Endothelial cell of umbilical vein (primary cell): ENCODE data around the gene CDH22. TPM values are rescaled to one million over a fixed set of nuclear protein-coding genes. Genes with fewer than 3 reads are reported as not detected.

ENCODE experiments used
- BruUV-seq: library from RNA; stranded (reverse); fragments of 400-500 nt; replicated peaks from 2 replicates; lab custom pipeline; 2021; lab: Mats Ljungman, UMichigan
- CTCF ChIA-PET: fragments of 300-600, 350-600 bp; sonication (Branson Sonifier 250); formaldehyde crosslinking; loops from one replicate; lab custom pipeline; 2021; ENCODE audit warnings: antibody characterized with exemption, inconsistent platforms; lab: Charles Lee
- POLR2A ChIA-PET: fragments of 300-600, 350-600 bp; sonication (Branson Sonifier 250); formaldehyde crosslinking; loops from one replicate; lab custom pipeline; 2021; ENCODE audit warnings: antibody characterized with exemption, inconsistent platforms; lab: Charles Lee
- DNase-seq: peaks from one replicate; pipeline ENCODE4 v3.0.0-alpha.2; 2011; ENCODE audit warnings: low read depth, low spot score
- FAIRE-seq: peaks from 2 replicates; lab custom pipeline; 2011; peaks lifted over from hg19 to GRCh38; lab: Jason Lieb, UNC
- H2AFZ ChIP-seq: 2 replicates; pipeline ENCODE4 v1.6.0; 2012; ENCODE audit warnings: low read depth, low read length, control low read depth, inconsistent platforms
- H3K27ac ChIP-seq: 2 replicates; pipeline ENCODE4 v1.5.1; 2011; ENCODE audit warnings: low read depth, mild to moderate bottlenecking, control low read depth, low read length, moderate library complexity; ENCODE audit not compliant: insufficient read depth
- H3K27me3 ChIP-seq, 2 experiments: 2 replicates each; pipeline versions ENCODE4 v1.6.0 to v1.6.1; 2011; ENCODE audit warnings: low read length in 2 of 2, mixed read lengths in 1 of 2; ENCODE audit not compliant: control insufficient read depth in 2 of 2, insufficient read depth in 2 of 2
- H3K36me3 ChIP-seq, 2 experiments: 2 replicates in 1 of 2; 3 replicates in 1 of 2; pipeline ENCODE4 v1.5.1; 2011; ENCODE audit warnings: low read length in 2 of 2, mild to moderate bottlenecking in 1 of 2, moderate library complexity in 1 of 2; ENCODE audit not compliant: control insufficient read depth in 2 of 2, insufficient read depth in 2 of 2; ENCODE audit errors: extremely low read depth in 1 of 2
- H3K4me1 ChIP-seq: 3 replicates; pipeline ENCODE4 v1.5.1; 2011; ENCODE audit warnings: mild to moderate bottlenecking, low read length; ENCODE audit not compliant: control insufficient read depth, insufficient read depth; ENCODE audit errors: extremely low read depth
- H3K4me2 ChIP-seq: 2 replicates; pipeline ENCODE4 v1.6.1; 2011; ENCODE audit warnings: low read length, control low read depth, mixed read lengths; ENCODE audit not compliant: insufficient read depth
- H3K4me3 ChIP-seq, 3 experiments: fragments of 200-600 bp in 1 of 3; sonication (generic), shearing (Covaris generic) in 1 of 3; replicated peaks in 1 of 3; 2 replicates each; pipeline ENCODE4 v1.5.1; 2011 to 2016; ENCODE audit warnings: control low read depth in 3 of 3, low read length in 3 of 3, mild to moderate bottlenecking in 2 of 3, inconsistent platforms in 1 of 3, low read depth in 1 of 3, moderate library complexity in 1 of 3; ENCODE audit not compliant: insufficient read depth in 1 of 3
- H3K79me2 ChIP-seq: 2 replicates; pipeline ENCODE4 v1.6.0; 2012; ENCODE audit warnings: low read length, inconsistent platforms; ENCODE audit not compliant: control insufficient read depth, insufficient read depth
- H3K9ac ChIP-seq: replicated peaks from 2 replicates; pipeline ENCODE3; 2011; ENCODE audit warnings: low read length, control low read depth; ENCODE audit not compliant: insufficient read depth; ENCODE audit errors: extremely low read depth
- H3K9me1 ChIP-seq: replicated peaks from 3 replicates; pipeline ENCODE4 v1.6.0; 2011; ENCODE audit warnings: mild to moderate bottlenecking, low read length; ENCODE audit not compliant: control insufficient read depth, insufficient read depth; ENCODE audit errors: extremely low read depth
- H3K9me3 ChIP-seq: replicated peaks from 2 replicates; pipeline ENCODE4 v1.5.1; 2012; ENCODE audit warnings: low read length, inconsistent platforms; ENCODE audit not compliant: control insufficient read depth, insufficient read depth
- H4K20me1 ChIP-seq: replicated peaks from 2 replicates; pipeline ENCODE3; 2011; ENCODE audit warnings: mild to moderate bottlenecking, low read length; ENCODE audit not compliant: control insufficient read depth, insufficient read depth; ENCODE audit errors: extremely low read depth
- CTCF ChIP-seq, 2 donors: IDR thresholded peaks; 1 replicate in 1 of 2; 2 replicates in 1 of 2; pipeline ENCODE4 v1.5.1; 2011; ENCODE audit warnings: low read length in 2 of 2, mild to moderate bottlenecking in 2 of 2, moderate library complexity in 2 of 2, control low read depth in 1 of 2, inconsistent platforms in 1 of 2, low read depth in 1 of 2; ENCODE audit not compliant: insufficient read depth in 1 of 2; ENCODE audit errors: extremely low read depth in 1 of 2
- EZH2 ChIP-seq: IDR thresholded peaks from 2 replicates; pipeline ENCODE4 v1.6.1; 2012; ENCODE audit warnings: borderline replicate concordance, low read depth, mild to moderate bottlenecking, moderate library complexity, low read length, inconsistent platforms; ENCODE audit not compliant: severe bottlenecking
- FOS ChIP-seq: IDR thresholded peaks from 2 replicates; pipeline ENCODE4 v1.6.1; 2011; ENCODE audit warnings: mild to moderate bottlenecking, low read length, moderate library complexity, borderline replicate concordance; ENCODE audit not compliant: insufficient read depth
- GATA2 ChIP-seq: IDR thresholded peaks from 2 replicates; pipeline ENCODE4 v1.7.0; 2011; ENCODE audit warnings: low read depth, mild to moderate bottlenecking, moderate library complexity, mixed read lengths, low read length; ENCODE audit not compliant: insufficient read length, insufficient read depth
- JUN ChIP-seq: IDR thresholded peaks from 2 replicates; pipeline ENCODE4 v1.6.1; 2011; ENCODE audit warnings: borderline replicate concordance, low read depth; ENCODE audit not compliant: insufficient read length, insufficient read depth
- MAX ChIP-seq: IDR thresholded peaks from 2 replicates; pipeline ENCODE4 v1.6.1; 2011; ENCODE audit not compliant: insufficient read depth, insufficient read length
- MYC ChIP-seq: IDR thresholded peaks from one replicate; pipeline ENCODE4 v1.6.1; 2011; ENCODE audit warnings: mild to moderate bottlenecking, low read depth, low read length
- POLR2A ChIP-seq: IDR thresholded peaks from 2 replicates; pipeline ENCODE4 v1.6.1; 2012; ENCODE audit warnings: low read depth, mild to moderate bottlenecking, control low read depth, low read length
- POLR2AphosphoS5 ChIP-seq: IDR thresholded peaks from 2 replicates; pipeline ENCODE4 v1.6.1; 2012; ENCODE audit warnings: low read depth, mild to moderate bottlenecking, control low read depth, low read length, moderate library complexity; ENCODE audit not compliant: insufficient read depth
- dilution Hi-C: fragments of 300-500 bp; cut with MboI; formaldehyde crosslinking; loops from one replicate; pipeline ENCODE4 v1.15.0; 2019; ENCODE audit warnings: low sequenced_read_pairs; ENCODE audit not compliant: extremely low pct_ligation_motif_present
- intact Hi-C: fragments of 100-400 bp; cut with micrococcal nuclease; formaldehyde crosslinking; loops from one replicate; pipeline ENCODE4 v1.10.0; 2022
- polyA plus RNA-seq, 4 experiments: library from polyadenylated mRNA; depleted of rRNA in 3 of 4; stranded (reverse) in 3 of 4; unstranded in 1 of 4; fragments of >200 nt; gene quantifications; 2 replicates each; pipeline versions ENCODE4 v1.2.1 to v1.2.3, GENCODE V29; 2011 to 2012; ENCODE audit warnings: missing spikeins in 1 of 4
- total RNA-seq: library from RNA; stranded (reverse); gene quantifications from 2 replicates; pipeline ENCODE4 v1.2.3, GENCODE V29; 2021

CDH22 gene
- total and polyA plus RNA-seq, 2 donors (not counting 3 experiments of a cell fraction or from before 2014, with no cell fraction given) = not detected

- Histone ChIP-seq H3K4me2 (no peak overlapping the region), H3K9me3 (no peaks in the 10 kb centered on the region), H4K20me1 (no peaks in the 10 kb centered on the region), H2AFZ (no peak overlapping the region), H3K79me2 (no peaks in the 10 kb centered on the region), H3K4me3 (no peak overlapping the region), H3K9ac (no peak overlapping the region), H3K27ac (no peak overlapping the region), H3K9me1 (no peaks in the 10 kb centered on the region), H3K27me3 (no peaks in the 10 kb centered on the region), H3K4me1 (no peaks in the 10 kb centered on the region), H3K36me3 (no peaks in the 10 kb centered on the region)
- no TSS peak for BruUV-seq
- TF ChIP-seq FOS (no peak), POLR2A (no peak), POLR2AphosphoS5 (no peak), MAX (no peak), GATA2 (no peak), CTCF (IDR thresholded peaks at IDR 0.05; ENCODE audit: extremely low read depth in 1 of 2, insufficient read depth in 1 of 2, low read depth in 1 of 2, low read length in 2 of 2) (no peak), JUN (no peak), EZH2 (no peak), MYC (no peak)
- intact Hi-C loops = no loop called here
- no peak for DNase-seq
- FAIRE-seq = no peak
- dilution Hi-C loops = no loop called here
- CTCF ChIA-PET = no interaction called here
- POLR2A ChIA-PET = no interaction called here
Observed at GRCh38 chr20:46222521-46223007, 85.7 kb downstream of the CDH22 start.
